ENCODE results near the gene SCAANT1.

The SCAANT1 gene

DNA sequence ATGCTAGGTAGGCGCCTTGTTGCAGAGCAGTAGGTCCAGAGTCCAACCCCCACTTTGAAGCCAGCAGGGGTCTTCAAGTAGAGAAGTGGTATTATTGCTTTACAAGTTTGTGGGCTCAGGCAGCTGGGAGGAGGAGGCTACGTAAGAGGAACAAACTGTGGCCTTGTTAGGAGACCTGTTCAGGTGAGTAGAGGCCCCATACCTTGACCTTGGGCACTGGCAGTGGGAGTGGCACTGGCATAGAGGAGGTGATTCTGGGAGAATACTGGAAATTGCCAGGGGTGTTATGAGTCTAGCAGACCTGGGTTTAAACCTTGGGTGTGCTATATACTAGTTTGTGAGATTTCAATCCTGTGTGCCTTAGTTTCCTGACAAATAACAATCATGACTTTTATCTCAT, 34.6 kb upstream of the SCAANT1 start:
- DNase-seq (no peak), ATAC-seq (replicated peaks) (no peak)
- Mint-ChIP-seq H3K4me3 (no peak overlapping the region), H3K27ac (peak overlapping the region; percentile 4 to 11), H3K4me1 (ENCODE audit: low read depth in 2 of 2) (peaks cover 47 to 54% of the 10 kb centered on the region in 2 donors), H3K9me3 (no peaks in the 10 kb centered on the region), H3K36me3 (ENCODE audit: insufficient read depth) (peaks cover 7% of the 10 kb centered on the region), H3K27me3 (no peaks in the 10 kb centered on the region)

DNA sequence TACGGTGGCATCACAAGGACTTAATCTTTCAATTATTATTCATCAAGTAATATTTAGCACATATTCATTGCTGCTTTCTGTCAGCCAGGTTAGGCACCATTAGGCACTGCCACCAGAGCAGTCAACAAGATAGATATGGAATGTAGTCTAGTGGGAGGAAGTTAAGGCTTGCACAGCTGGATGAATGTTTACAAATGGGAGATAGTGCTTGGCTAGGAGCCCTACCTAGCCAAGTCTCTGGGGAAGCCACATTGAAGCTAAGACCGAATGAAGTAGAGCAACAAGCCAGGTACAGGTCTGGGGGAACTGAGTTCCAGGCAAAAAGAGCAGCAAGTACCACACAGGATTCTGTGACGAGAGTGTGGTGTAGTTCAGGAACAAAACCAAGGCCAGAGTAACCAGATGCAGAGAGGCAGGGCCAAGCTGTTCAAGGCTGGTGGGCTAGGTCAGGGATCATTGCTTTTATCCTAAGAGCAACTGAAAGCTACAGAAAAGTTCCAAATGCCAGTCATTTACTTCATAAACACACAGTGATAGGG, 33.4 kb upstream of the SCAANT1 start:
- Mint-ChIP-seq H3K36me3 (ENCODE audit: insufficient read depth) (peaks cover 7% of the 10 kb centered on the region), H3K4me3 (no peak overlapping the region), H3K27me3 (no peaks in the 10 kb centered on the region), H3K4me1 (ENCODE audit: low read depth in 2 of 2) (peaks cover 41 to 48% of the 10 kb centered on the region in 2 donors), H3K27ac (peak overlapping the region; percentile 11 to 83), H3K9me3 (no peaks in the 10 kb centered on the region)
- DNase-seq (no peak), ATAC-seq (replicated peaks) (no peak)

DNA sequence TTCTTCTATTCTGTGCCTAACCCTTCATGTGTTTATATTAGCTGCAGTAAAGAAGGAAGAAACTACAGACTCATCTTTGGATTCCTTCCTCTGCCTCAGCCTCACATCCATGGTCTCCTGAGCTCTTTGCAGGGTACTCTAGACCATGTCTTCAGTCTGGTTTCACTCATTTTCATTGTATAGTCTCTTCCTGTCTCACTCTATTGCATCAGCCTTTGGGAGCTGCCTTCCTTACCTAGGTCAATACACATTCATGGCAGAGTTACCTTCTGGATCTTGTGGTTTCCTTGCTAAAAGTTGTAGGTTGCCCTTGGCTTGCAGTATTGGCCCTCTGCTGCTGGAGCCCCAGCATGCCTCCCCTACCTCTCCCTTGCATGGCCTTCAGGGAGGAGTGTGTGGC, 31.5 kb upstream of the SCAANT1 start:
- Mint-ChIP-seq H3K9me3 (no peaks in the 10 kb centered on the region), H3K27ac (peak overlapping the region in 1 of 2 donors; percentile 84), H3K36me3 (ENCODE audit: insufficient read depth) (peaks cover 7% of the 10 kb centered on the region), H3K4me3 (no peak overlapping the region), H3K27me3 (no peaks in the 10 kb centered on the region), H3K4me1 (ENCODE audit: low read depth in 2 of 2) (peaks cover 44 to 59% of the 10 kb centered on the region in 2 donors)
- ATAC-seq (replicated peaks) (no peak), DNase-seq (no peak)

DNA sequence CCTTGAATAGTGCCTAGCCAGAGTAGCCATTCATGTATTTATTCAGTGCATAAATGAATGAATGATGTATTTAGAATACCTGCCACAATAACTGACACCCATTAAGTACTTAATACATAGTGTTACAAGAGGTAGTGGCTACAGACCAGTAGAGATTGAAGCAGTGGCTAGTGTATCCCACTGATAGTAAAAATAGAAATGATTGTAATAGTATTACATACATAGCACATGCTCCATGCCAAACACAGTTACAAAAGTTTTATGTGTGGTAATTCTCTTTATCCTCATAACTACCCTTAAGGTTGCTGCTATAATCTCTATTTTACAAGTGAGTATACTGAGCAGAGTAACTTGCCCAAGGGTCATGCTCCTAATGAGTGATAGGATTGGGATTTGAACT, 30.3 kb upstream of the SCAANT1 start:
- Mint-ChIP-seq H3K27ac (peak overlapping the region; percentile 59 to 84), H3K4me3 (no peak overlapping the region), H3K27me3 (no peaks in the 10 kb centered on the region), H3K9me3 (no peaks in the 10 kb centered on the region), H3K4me1 (ENCODE audit: low read depth in 2 of 2) (peaks cover 45 to 61% of the 10 kb centered on the region in 2 donors), H3K36me3 (ENCODE audit: insufficient read depth) (peaks cover 7% of the 10 kb centered on the region)
- no peak for DNase-seq
- ATAC-seq (replicated peaks): no peak

DNA sequence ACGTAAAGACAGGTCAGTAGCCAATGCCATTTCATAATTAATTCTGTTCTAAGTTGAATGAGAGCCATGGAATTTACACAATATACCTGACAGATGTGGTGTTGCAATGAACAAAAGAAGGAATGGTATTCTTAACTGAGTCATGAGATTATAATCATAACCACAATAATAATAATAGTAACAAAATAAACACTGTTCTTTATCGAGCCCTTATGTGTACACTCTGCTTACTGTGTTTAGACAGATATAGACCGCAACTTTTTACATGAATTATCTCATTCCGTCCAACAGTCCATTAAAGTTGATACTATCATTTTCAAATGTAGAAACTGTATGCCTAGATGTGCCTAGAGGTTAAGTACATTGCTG, 28.2 kb upstream of the SCAANT1 start:
- H3K36me3 Mint-ChIP-seq (ENCODE audit: insufficient read depth): peaks cover 2% of the 10 kb centered on the region
- DNase-seq: no peak
- no peak for ATAC-seq (replicated peaks)
- H3K27ac Mint-ChIP-seq: peak overlapping the region in 1 of 2 donors; percentile 40
- H3K4me3 Mint-ChIP-seq: no peak overlapping the region
- H3K4me1 Mint-ChIP-seq (ENCODE audit: low read depth in 2 of 2): peaks cover 38 to 54% of the 10 kb centered on the region in 2 donors
- H3K9me3 Mint-ChIP-seq: no peaks in the 10 kb centered on the region
- H3K27me3 Mint-ChIP-seq: no peaks in the 10 kb centered on the region

DNA sequence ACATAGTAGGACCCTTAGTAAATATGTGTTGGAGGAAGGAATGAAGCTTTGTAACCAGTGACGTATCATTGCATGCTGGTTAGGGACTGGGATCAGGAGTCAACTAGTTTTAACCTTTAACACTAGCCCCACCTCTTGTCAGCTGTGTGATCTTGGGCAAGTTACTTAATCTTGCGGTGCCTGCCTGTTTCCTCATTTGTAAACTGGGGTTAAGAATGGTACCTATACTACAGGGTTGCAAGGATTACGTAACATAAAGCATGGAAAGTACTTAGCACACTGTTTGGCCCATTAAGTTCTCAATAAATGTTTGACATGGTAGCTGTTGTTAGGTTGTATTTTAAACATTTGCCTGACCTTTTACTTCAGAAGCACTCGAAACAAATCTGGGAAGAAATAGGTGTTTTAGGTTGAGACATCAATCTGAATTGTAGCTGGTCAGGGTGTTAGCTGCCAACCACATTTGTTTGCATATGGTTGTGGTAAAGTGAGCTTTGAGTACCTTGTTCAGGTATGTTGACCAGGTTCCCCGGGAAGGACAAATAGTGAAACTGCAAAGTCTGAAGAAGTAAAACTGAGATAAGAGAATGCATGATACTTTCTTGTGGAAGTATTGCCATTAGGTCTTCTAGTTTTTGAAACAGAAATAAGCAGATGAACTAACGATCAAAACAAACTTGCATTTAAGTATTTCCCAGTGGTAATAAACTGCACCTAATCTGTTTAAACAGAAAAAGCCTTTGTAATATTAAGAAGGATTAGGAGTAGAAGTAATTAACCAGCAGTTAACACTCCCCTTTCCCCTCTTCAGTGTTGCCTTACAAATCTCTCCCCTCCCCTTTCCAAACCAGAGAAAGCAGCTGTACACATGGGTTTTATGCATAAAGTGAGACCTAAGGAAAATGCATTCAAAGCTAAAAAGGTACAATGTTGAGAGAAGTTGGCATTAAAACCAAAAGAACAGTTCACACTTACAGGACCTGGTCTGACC, 25.8 kb upstream of the SCAANT1 start:
- peaks cover 51 to 65% of the 10 kb centered on the region in 2 donors for H3K4me1 Mint-ChIP-seq (ENCODE audit: low read depth in 2 of 2)
- peak overlapping the region in 1 of 2 donors; percentile 38 for H3K4me3 Mint-ChIP-seq
- ATAC-seq (replicated peaks) (peak; percentile 53), DNase-seq (no peak)
- H3K27me3 Mint-ChIP-seq: no peaks in the 10 kb centered on the region
- H3K36me3 Mint-ChIP-seq (ENCODE audit: insufficient read depth): peaks cover 9% of the 10 kb centered on the region
- H3K9me3 Mint-ChIP-seq: no peaks in the 10 kb centered on the region
- H3K27ac Mint-ChIP-seq: peak overlapping the region in 1 of 2 donors; percentile 44

DNA sequence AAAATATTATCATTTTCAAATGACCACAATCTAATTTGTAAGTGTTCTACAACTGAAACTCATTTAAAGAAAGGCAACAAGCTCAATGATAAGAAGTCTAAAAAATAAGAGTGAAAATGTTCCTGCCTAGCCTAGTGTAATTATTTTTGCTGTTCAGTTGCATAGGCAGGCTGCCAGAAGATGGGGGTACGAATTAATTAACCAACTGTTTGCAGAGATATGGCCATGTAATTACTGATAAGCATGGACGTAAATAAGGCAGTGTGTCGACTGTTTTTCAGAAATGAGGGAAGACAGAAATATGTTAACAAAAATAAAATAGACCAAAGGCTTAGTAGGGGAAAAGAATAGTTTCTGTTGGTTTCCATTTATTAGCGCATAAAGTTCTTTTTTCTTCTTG, 24.7 kb upstream of the SCAANT1 start:
- no peaks in the 10 kb centered on the region for H3K27me3 Mint-ChIP-seq
- H3K27ac Mint-ChIP-seq: peak overlapping the region; percentile 3 to 27
- H3K4me3 Mint-ChIP-seq: no peak overlapping the region
- no peak for DNase-seq
- H3K9me3 Mint-ChIP-seq: no peaks in the 10 kb centered on the region
- H3K4me1 Mint-ChIP-seq (ENCODE audit: low read depth in 2 of 2): peaks cover 55 to 71% of the 10 kb centered on the region in 2 donors
- H3K36me3 Mint-ChIP-seq (ENCODE audit: insufficient read depth): peaks cover 8% of the 10 kb centered on the region
- ATAC-seq (replicated peaks): no peak

DNA sequence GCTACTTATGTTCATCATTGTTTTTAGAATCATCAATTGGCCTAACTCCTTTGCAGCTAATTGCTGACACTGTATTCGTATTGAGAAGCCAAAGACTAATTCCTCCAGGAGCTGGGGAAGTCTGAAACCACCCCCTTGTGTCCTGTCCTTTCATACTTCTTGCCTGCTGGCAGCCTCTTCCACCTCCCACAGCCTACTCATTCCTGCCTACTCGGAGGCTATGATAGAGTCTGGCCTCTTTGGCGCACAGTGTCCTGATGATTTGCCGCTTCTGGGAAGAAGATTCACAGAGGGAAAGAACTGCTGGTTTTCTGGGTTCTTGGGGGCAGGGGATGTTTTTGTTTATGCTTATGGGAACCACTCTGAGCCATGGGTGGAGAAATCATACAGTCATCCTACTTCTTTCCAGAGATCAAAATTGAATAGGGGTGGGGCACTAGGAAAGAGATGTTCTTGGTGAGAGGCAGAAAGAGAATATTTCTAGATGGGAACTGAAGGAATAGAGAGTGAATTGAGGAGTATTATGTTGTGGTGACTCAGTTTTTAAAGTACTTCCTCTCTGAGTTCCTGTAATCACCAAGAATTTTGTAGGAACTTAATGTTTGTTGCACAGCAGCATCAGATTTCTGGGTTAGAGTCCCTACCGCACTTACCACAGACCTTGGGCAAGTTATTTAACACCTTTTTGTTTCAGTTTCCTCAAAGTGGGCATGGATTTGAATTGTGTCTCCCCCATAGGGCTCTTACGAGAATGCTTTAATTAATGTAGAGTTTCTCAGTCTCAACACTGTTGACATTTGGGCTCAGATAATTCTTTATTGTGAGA, 22.1 kb upstream of the SCAANT1 start:
- no peaks in the 10 kb centered on the region for H3K9me3 Mint-ChIP-seq
- ATAC-seq (replicated peaks) (peak; percentile 87), DNase-seq (peak; percentile 18 to 29 (median 23))
- no peaks in the 10 kb centered on the region for H3K27me3 Mint-ChIP-seq
- peaks cover 14% of the 10 kb centered on the region for H3K36me3 Mint-ChIP-seq (ENCODE audit: insufficient read depth)
- H3K4me1 Mint-ChIP-seq (ENCODE audit: low read depth in 2 of 2): peaks cover 61 to 72% of the 10 kb centered on the region in 2 donors
- peak overlapping the region; percentile 90 for H3K27ac Mint-ChIP-seq
- H3K4me3 Mint-ChIP-seq: peak overlapping the region; percentile 61 to 71

DNA sequence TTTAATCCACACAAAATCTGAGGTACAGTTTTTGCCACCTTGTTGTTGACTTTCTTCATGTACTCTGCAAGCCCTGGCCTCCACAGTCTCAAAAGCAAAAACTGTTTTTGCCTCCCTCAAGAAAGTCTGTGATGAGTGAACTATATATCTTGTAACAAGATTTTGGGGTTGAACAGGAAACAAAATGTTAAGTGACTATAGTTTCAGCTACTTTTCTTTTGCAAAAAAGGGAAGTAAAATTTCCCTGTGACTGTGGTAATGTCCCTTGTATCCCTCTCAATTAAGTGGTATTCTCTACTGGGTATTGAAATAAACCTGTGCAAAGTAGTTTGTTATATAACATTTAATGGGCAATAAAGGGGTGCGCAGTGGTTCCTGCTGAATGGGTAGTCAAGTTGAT, 21.3 kb upstream of the SCAANT1 start:
- no peak for DNase-seq

DNA sequence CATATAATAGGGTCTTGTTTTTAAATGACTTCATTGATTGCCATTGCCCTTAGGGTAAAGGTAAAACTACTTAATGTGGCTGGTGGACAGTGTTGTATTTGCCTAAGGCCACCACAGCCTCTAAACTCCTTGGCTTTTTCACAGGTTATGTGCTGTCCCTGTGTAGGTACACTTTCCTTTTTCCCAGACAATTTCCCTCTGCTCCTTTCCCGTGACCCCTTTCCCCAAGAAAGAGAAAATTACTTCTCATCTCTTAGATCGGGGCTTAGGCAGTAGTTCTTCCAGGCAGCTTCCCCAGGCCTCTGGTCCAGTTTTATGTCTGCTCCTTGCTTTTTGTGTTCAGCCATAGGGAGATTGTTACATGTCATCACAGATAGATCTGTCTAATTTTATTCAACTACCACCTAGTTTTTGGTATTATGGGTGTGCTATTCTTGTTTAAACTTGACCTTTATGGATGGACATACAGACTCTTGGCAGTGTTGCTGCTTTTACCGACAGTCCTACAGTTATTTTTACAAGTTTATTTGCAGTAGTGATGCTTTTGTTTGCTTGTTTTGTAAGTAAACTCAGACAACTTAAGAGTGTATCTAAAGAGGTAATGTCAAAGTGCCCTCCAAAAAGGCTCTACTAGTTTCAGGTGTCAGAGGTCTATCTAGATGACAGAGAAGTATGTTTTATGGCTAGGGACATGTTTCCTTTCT, 20.5 kb upstream of the SCAANT1 start:
- Mint-ChIP-seq H3K4me1 (ENCODE audit: low read depth in 2 of 2) (peaks cover 52 to 72% of the 10 kb centered on the region in 2 donors), H3K27ac (peak overlapping the region; percentile 67 to 80), H3K27me3 (no peaks in the 10 kb centered on the region), H3K36me3 (ENCODE audit: insufficient read depth) (peaks cover 19% of the 10 kb centered on the region), H3K9me3 (no peaks in the 10 kb centered on the region), H3K4me3 (no peak overlapping the region)
- no peak for ATAC-seq (replicated peaks)
- DNase-seq: no peak

More for the DNA sequence above, 21.3 kb upstream of the SCAANT1 start:
- H3K4me3 Mint-ChIP-seq: peak overlapping the region in 1 of 2 donors; percentile 61
- no peak for ATAC-seq (replicated peaks)
- H3K9me3 Mint-ChIP-seq: no peaks in the 10 kb centered on the region
- peak overlapping the region; percentile 67 to 80 for H3K27ac Mint-ChIP-seq
- H3K27me3 Mint-ChIP-seq: no peaks in the 10 kb centered on the region
- H3K4me1 Mint-ChIP-seq (ENCODE audit: low read depth in 2 of 2): peaks cover 57 to 73% of the 10 kb centered on the region in 2 donors
- H3K36me3 Mint-ChIP-seq (ENCODE audit: insufficient read depth): peaks cover 16% of the 10 kb centered on the region

DNA sequence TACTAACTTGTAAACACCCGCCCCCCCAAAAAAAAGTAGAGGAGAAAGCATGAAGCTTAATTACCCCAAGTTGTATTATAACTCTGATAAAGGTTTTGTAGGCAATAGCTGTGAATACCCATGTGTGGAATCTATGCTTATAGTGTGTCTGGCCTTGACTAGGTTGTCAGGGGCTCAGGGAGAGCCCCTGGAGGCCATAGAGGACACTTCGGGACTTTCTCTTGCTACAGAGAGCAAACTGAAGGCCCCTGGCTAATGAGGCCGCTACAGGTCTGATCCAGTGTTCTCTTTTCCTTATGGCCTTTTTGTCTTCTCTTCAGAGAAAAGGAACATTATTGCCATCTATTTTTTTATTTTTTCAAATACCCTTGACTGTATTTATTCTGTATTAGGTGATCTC, 19.1 kb upstream of the SCAANT1 start:
- ATAC-seq (replicated peaks) (no peak), DNase-seq (no peak)
- Mint-ChIP-seq H3K4me3 (no peak overlapping the region), H3K27ac (peak overlapping the region; percentile 67 to 84), H3K9me3 (no peaks in the 10 kb centered on the region), H3K4me1 (ENCODE audit: low read depth in 2 of 2) (peaks cover 48 to 69% of the 10 kb centered on the region in 2 donors), H3K27me3 (no peaks in the 10 kb centered on the region), H3K36me3 (ENCODE audit: insufficient read depth) (peaks cover 22% of the 10 kb centered on the region)

DNA sequence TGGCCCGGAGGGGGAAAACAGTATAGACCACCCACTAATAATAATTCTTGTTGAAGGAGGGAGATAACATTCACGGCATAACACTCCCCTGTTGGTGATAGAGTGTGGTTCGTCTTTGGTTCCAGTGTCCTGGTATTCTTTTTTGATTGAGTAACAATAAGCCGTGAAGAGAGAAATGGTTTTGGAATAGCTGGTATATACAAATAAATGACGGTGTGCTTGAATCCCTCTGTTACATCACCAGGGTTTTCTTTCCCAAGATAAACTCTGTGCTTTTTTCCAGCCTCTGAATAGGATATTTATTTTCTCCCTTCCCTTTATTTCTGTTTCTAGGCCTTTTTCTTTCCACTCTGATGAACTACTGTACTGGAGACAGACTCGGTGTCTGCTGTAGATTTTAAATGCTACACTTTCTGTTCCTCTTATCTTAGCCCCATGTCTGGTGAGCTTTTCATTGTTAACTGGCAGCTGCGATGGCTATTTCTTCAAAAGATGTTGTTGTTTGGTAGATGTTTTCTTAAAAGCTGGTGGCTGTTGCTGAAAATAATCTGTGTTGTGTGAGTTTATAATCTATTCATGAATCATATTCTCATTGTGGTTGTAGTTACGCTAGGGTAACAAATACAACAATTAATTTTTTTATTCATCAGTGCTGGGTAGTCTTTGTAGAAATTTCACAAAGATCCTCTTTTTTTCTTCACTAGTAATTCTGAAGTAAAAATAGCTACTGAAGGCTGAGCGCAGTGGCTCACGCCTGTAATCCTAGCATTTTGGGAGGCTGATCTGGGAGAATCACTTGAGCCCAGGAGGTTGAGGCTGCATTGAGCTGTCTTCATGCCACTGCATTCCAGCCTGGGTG, 15.5 kb upstream of the SCAANT1 start:
- Mint-ChIP-seq H3K27ac (no peak overlapping the region), H3K27me3 (no peaks in the 10 kb centered on the region), H3K9me3 (no peaks in the 10 kb centered on the region), H3K36me3 (ENCODE audit: insufficient read depth) (peaks cover 38% of the 10 kb centered on the region), H3K4me3 (no peak overlapping the region), H3K4me1 (ENCODE audit: low read depth in 2 of 2) (peaks cover 32 to 72% of the 10 kb centered on the region in 2 donors)
- DNase-seq (no peak), ATAC-seq (replicated peaks) (no peak)

Measured in effector memory CD8-positive, alpha-beta T cell (primary cell).